GM12878 (cell line): ENCODE results near the gene RAB33A. TPM values are rescaled to one million over a fixed set of nuclear protein-coding genes. Genes with fewer than 3 reads are reported as not detected.

ENCODE experiments used
- ATAC-seq: fragments of 200-7000 bp; cut with Tn5 transposase; 3 replicates; pipeline ENCODE4 v1.9.1; 2020; ENCODE audit warnings: mild to moderate bottlenecking, moderate library complexity
- BruUV-seq: library from RNA; stranded (reverse); fragments of 400-500 nt; replicated peaks from 2 replicates; lab custom pipeline; 2021; lab: Mats Ljungman, UMichigan
- CTCF ChIA-PET: fragments of 300-600 bp; sonication (Branson Sonifier 250); formaldehyde crosslinking; extraction: SDS; loops from one replicate; lab custom pipeline; 2021; ENCODE audit warnings: inconsistent platforms; lab: Yijun Ruan, JAX
- POLR2A ChIA-PET: fragments of 350-600 bp; formaldehyde crosslinking; extraction: SDS; loops from one replicate; lab custom pipeline; 2021; ENCODE audit warnings: inconsistent platforms; lab: Charles Lee
- RAD21 ChIA-PET: fragments of 300-600 bp; sonication (Branson Sonifier 250); formaldehyde crosslinking; loops from one replicate; lab custom pipeline; 2023; ENCODE audit warnings: antibody characterized with exemption; ENCODE audit not compliant: unreplicated experiment; lab: Charles Lee
- SMC1A ChIA-PET: fragments of 300-600 bp; sonication (Branson Sonifier 250); formaldehyde crosslinking; loops from one replicate; lab custom pipeline; 2023; ENCODE audit not compliant: unreplicated experiment, uncharacterized antibody; lab: Charles Lee
- DNase-seq: peaks from one replicate; pipeline ENCODE4 v3.0.0-alpha.2; 2011; ENCODE audit warnings: low read depth, low spot score
- FAIRE-seq: peaks from 3 replicates; lab custom pipeline; 2011; peaks lifted over from hg19 to GRCh38; lab: Jason Lieb, UNC
- H2AFZ ChIP-seq: 2 replicates; pipeline ENCODE4 v1.6.0; 2011; ENCODE audit warnings: low read depth, low read length, control low read depth; ENCODE audit not compliant: control insufficient read depth
- H3K27ac ChIP-seq: 2 replicates; pipeline ENCODE4 v1.5.1; 2011; ENCODE audit warnings: control low read depth; ENCODE audit not compliant: control insufficient read depth, insufficient read depth
- H3K27me3 ChIP-seq, 2 experiments: replicated peaks in 1 of 2; 2 replicates each; pipeline versions ENCODE4 v1.6.0 to v1.6.1; 2011; ENCODE audit warnings: low read length in 1 of 2; ENCODE audit not compliant: control insufficient read depth in 2 of 2, insufficient read depth in 2 of 2
- H3K36me3 ChIP-seq, 2 experiments: 2 replicates each; pipeline ENCODE4 v1.5.1; 2011; ENCODE audit warnings: low read length in 1 of 2; ENCODE audit not compliant: control insufficient read depth in 2 of 2, insufficient read depth in 2 of 2
- H3K4me1 ChIP-seq: 2 replicates; pipeline ENCODE4 v1.6.1; 2011; ENCODE audit warnings: mild to moderate bottlenecking, low read length, moderate library complexity, mixed read lengths; ENCODE audit not compliant: control insufficient read depth, insufficient read depth
- H3K4me2 ChIP-seq: 2 replicates; pipeline ENCODE4 v1.6.0; 2011; ENCODE audit warnings: control low read depth; ENCODE audit not compliant: control insufficient read depth, insufficient read depth
- H3K4me3 ChIP-seq: fragments of 200-600 bp; sonication (generic); 2 replicates; pipeline ENCODE4 v1.5.1; 2016
- H3K79me2 ChIP-seq: 2 replicates; pipeline ENCODE4 v1.6.0; 2011; ENCODE audit warnings: low read length; ENCODE audit not compliant: control insufficient read depth, insufficient read depth
- H3K9ac ChIP-seq: 2 replicates; pipeline ENCODE4 v1.8.0; 2011; ENCODE audit warnings: low read length, control low read depth, mixed read lengths; ENCODE audit not compliant: control insufficient read depth, insufficient read depth
- H3K9me3 ChIP-seq: replicated peaks from 3 replicates; pipeline ENCODE4 v1.5.1; 2011; ENCODE audit warnings: mild to moderate bottlenecking, low read length; ENCODE audit not compliant: control insufficient read depth, insufficient read depth
- H4K20me1 ChIP-seq: 2 replicates; pipeline ENCODE4 v1.6.0; 2011; ENCODE audit not compliant: control insufficient read depth, insufficient read depth
- BCL3 ChIP-seq: IDR thresholded peaks from 2 replicates; pipeline ENCODE4 v1.6.1; 2011; ENCODE audit warnings: borderline replicate concordance, low read depth, mild to moderate bottlenecking, moderate library complexity, low read length; ENCODE audit not compliant: insufficient read depth, poor library complexity, severe bottlenecking
- BMI1 ChIP-seq: fragments of 450-650 bp; IDR thresholded peaks from 2 replicates; pipeline ENCODE4 v1.6.1; 2016; ENCODE audit warnings: mild to moderate bottlenecking, moderate library complexity, borderline replicate concordance
- CBFB ChIP-seq: IDR thresholded peaks from 2 replicates; pipeline ENCODE4 v1.6.1; 2016; ENCODE audit warnings: antibody characterized with exemption, low read depth
- CEBPZ ChIP-seq: fragments of 150-350 bp; IDR thresholded peaks from 2 replicates; pipeline ENCODE4 v1.6.1; 2016; ENCODE audit warnings: low read depth, low read length
- E2F4 ChIP-seq: IDR thresholded peaks from 2 replicates; pipeline ENCODE4 v1.6.1; 2012; ENCODE audit warnings: low read depth, low read length, improper control_type of control experiment
- NBN ChIP-seq: fragments of 450-650 bp; IDR thresholded peaks from 2 replicates; pipeline ENCODE4 v1.6.1; 2016
- NFYB ChIP-seq: IDR thresholded peaks from 2 replicates; pipeline ENCODE4 v1.6.1; 2011; ENCODE audit warnings: low read depth, mild to moderate bottlenecking, low read length, improper control_type of control experiment, moderate library complexity; ENCODE audit not compliant: insufficient read depth
- NR2F1 ChIP-seq: fragments of 450-650 bp; conservative IDR thresholded peaks from 2 replicates; pipeline ENCODE4 v1.6.1; 2017; ENCODE audit warnings: mild to moderate bottlenecking
- RCOR1 ChIP-seq: conservative IDR thresholded peaks from 2 replicates; pipeline ENCODE4 v1.6.1; 2012; ENCODE audit warnings: low read depth, low read length, improper control_type of control experiment
- RELA ChIP-seq: fragments of 450-650 bp; IDR thresholded peaks from 2 replicates; pipeline ENCODE4 v1.8.0; 2014; ENCODE audit warnings: borderline replicate concordance; ENCODE audit not compliant: partially characterized antibody
- SUZ12 ChIP-seq: fragments of 200-600 bp; sonication (generic); IDR thresholded peaks from one replicate; pipeline ENCODE4 v1.6.1; 2018; ENCODE audit warnings: antibody characterized with exemption, mild to moderate bottlenecking; ENCODE audit not compliant: unreplicated experiment
- TCF12 ChIP-seq: IDR thresholded peaks from 2 replicates; pipeline ENCODE4 v1.6.1; 2011; ENCODE audit warnings: low read depth, mild to moderate bottlenecking, low read length
- USF2 ChIP-seq: IDR thresholded peaks from 2 replicates; pipeline ENCODE4 v1.6.1; 2011; ENCODE audit warnings: low read depth, low read length, improper control_type of control experiment, borderline replicate concordance
- WGBS: methylation state at CpG from one replicate; pipeline ENCODE4 v1.1.6; 2016; ENCODE audit warnings: low lambda C conversion rate; ENCODE audit not compliant: insufficient replicate concordance, insufficient coverage; ENCODE audit errors: missing lambda C conversion rate; 5-methylcytosine and 5-hydroxymethylcytosine counted together
- in situ Hi-C: fragments of 300-500 bp; cut with MboI; formaldehyde crosslinking; loops from 9 replicates; pipeline ENCODE4 v1.14.3; 2018; ENCODE audit warnings: mixed read lengths
- intact Hi-C: fragments of 100-400 bp; cut with micrococcal nuclease; formaldehyde crosslinking; loops from one replicate; pipeline ENCODE4 v1.14.2; 2022; ENCODE audit not compliant: unreplicated experiment
- polyA plus RNA-seq, 11 experiments: library from polyadenylated mRNA; depleted of rRNA in 4 of 11; unstranded in 6 of 11; stranded (reverse) in 5 of 11; fragments of >200 nt; fragmentation: Nextera tagmentation in 4 of 11; fragmentation: Illumina TruSeq in 1 of 11; extraction: Ambion mirVana in 4 of 11; extraction: Trizol in 1 of 11; gene quantifications; 1 replicate in 1 of 11; 2 replicates in 10 of 11; pipeline versions ENCODE4 v1.2.1 to v1.2.3, GENCODE V29; 2011 to 2016; ENCODE audit warnings: inconsistent platforms in 2 of 11, missing spikeins in 2 of 11, low read depth in 1 of 11
- total RNA-seq, 4 experiments: library from RNA; depleted of rRNA in 3 of 4; stranded (reverse); fragments of >200 nt in 3 of 4; fragmentation: Illumina TruSeq in 1 of 4; extraction: Trizol in 1 of 4; gene quantifications; 2 replicates each; pipeline versions ENCODE4 v1.2.1 to v1.2.3, GENCODE V29; 2013 to 2021

RAB33A gene
- total and polyA plus RNA-seq, 10 of the 15 experiments (the other 5 are each of a cell fraction or from before 2014, with no cell fraction given), result 6.3 to 67.3 (median 33.4) TPM

DNA sequence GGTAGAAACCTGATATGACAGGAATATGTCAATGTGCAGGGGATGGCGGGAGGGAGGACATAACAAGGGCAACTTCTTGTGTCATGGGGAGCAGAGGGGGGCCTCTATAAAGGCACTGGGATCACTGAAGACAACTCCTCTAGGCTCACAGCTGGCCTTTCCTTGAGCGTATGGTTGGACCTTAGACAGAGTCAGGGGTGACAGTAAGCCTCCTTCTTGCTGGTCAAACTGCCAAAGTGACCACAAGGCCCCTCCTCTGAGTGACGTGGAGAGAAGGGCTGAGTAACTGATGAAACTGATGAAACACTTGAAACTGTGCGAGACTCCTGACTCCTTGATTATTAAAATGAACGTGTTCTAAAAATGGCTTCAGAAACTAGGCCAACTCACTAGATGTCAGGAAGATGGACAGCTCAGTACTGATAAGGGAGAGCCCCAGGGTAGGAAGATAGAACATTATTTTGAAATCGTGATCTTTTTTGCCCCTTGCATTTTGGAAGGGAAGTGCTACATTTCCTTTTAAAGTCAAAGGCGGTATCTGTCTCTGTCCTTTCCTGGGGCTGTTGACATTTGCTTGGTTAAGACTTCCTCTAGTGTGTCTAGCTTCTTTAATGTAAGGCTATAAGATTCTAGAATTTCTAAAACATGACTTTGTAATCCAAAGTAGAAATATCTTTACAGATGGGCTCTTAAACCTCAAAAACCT, 1.6 kb downstream of the RAB33A start (continued):
- no peak for TF ChIP-seq CEBPZ
- 0 out of 2 replicates have a peak, but pooled peaks have one; percentile 2 for TF ChIP-seq TCF12
- TF ChIP-seq RCOR1, result no peak

DNA sequence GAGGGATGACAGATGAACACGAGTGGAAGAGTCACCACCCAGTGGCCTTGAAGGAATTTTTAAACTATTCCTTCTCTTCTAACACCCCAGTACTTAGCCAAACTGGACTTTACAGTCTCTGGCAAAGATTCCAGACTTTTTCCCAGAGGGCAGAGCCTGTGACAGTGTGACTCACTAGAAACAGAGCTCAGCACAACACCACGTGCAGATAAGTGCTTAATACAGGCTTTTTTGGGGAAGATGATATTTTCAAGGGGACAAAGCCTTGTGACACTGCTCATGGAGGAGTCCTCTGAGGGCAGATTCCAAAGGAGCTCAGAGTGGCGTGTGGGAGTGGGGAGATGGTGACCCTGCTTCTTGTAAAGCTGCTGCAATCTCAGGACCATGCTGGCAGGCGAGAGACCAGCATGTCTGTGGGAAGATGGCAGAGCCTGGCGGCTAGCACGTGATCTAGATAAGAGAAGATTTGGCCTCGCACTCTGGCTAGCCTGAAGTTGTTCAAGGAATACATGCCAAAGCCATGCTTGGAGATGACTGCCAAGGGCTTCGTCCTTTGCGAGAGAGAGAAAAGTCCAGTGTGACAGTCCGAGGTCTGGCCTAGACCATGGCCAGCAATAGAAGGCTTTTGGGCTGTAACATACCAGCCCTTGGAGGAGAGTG, 2.4 kb downstream of the RAB33A start:
- ChIA-PET POLR2A (interaction anchor here (0.6 to 2.0 kb wide), 8 partner anchors 9 to 393 kb away, joined by 3 to 18 read pairs (median 4); partner anchors contain the start of gene AIFM1), RAD21 (interaction anchor here (1.0 to 3.1 kb wide), 5 partner anchors 15 to 95 kb away, joined by 4 to 13 read pairs (median 6); no protein-coding TSS in a partner anchor), CTCF (interaction anchor here (0.9 to 5.7 kb wide), 6 partner anchors 12 to 96 kb away, joined by 3 to 30 read pairs (median 6); no protein-coding TSS in a partner anchor)
- Histone ChIP-seq H3K79me2 (peaks cover 54% of the 10 kb centered on the region), H3K27me3 (no peaks in the 10 kb centered on the region), H3K4me1 (peaks cover 17% of the 10 kb centered on the region)
- 55% methylated on average over 10 of the region's 10 CpGs for WGBS
- no peak for DNase-seq
- no peak for TF ChIP-seq USF2
- TF ChIP-seq NR2F1, result no peak
- no peak for TF ChIP-seq BCL3
- no peak for TF ChIP-seq CBFB
- no peak for TF ChIP-seq NFYB
- TF ChIP-seq RELA, result no peak
- TF ChIP-seq RCOR1, result no peak
- TF ChIP-seq BMI1, result no peak
- TF ChIP-seq SUZ12, result no peak
- no peak for TF ChIP-seq NBN
- no peak for TF ChIP-seq E2F4
- TF ChIP-seq, all 136 proteins: peak for 0
- H2AFZ ChIP-seq, result no peak overlapping the region
- peak overlapping the region; percentile 80 for H3K4me3 ChIP-seq
- H3K27ac ChIP-seq, result peak overlapping the region; percentile 84
- no peaks in the 10 kb centered on the region for H3K9me3 ChIP-seq
- no peaks in the 10 kb centered on the region for H3K36me3 ChIP-seq
- no peaks in the 10 kb centered on the region for H4K20me1 ChIP-seq
- peak overlapping the region; percentile 75 for H3K9ac ChIP-seq
- in situ Hi-C loops, result loop anchor here (10.0 kb wide), 1 partner anchor 89 kb away; no protein-coding TSS in a partner anchor
- ATAC-seq, result no peak
- SMC1A ChIA-PET, result interaction anchor here (0.5 to 2.1 kb wide), 9 partner anchors 13 to 289 kb away, joined by 3 to 10 read pairs (median 4); no protein-coding TSS in a partner anchor
- peak overlapping the region; percentile 78 for H3K4me2 ChIP-seq
- FAIRE-seq, result no peak
- BruUV-seq, result no TSS peak
- intact Hi-C loops, result loop anchor here (5.0 to 10.0 kb wide), 4 partner anchors 52 to 399 kb away; partner anchors contain the start of gene SASH3
